Fibroblast of gingiva (primary cell): ENCODE data around the gene EEF1AKMT3.
A peak's percentile ranks its signal among the peaks of the same experiment; 100 is the strongest.
"Not testable (repeated sequence)": the region's sequence is repeated elsewhere in the genome, so short reads cannot be mapped to it uniquely, and the experiment has no call there.

Experiments
- DNase-seq: peaks from one replicate; pipeline ENCODE4 v3.0.0-alpha.2; 2011; ENCODE audit warnings: low read depth

The EEF1AKMT3 gene

DNA sequence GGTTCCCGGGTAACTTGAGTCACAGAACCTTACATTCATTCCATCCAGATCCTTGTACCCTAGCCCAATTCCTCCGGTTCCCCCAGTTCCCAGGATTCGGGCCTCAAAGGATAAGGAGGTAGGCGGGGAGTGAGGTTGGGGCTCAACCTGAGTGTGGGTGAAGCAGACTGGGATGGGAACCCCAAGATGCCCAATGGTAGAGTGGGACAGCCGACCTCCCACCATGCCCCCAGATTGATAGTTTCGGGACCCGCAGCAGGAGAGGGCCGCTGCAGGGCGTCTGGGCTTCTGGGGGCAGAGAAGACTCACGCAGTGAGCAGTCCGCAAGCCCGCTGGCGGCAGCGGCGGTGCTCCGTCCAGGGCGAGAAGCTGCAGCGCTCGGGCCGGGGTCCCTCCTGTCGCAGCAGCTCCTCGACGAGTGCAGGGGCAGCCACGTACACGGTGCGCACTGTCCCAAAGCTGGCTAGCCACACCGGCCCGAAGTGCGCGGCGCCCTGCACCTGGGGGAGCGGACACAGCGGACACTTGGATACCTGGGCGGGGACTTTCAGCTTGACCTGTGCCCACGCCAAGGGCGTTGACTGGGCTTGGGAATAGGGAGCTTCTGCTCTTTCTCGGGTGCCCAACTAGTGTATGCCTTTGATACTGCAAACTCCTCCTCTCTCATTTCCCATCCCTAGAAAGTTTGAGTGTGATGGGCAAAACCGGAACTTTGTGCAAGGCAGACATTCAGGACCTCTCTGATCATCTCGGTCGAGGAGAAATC, 6.5 kb upstream of the EEF1AKMT3 start:
- DNase-seq = no peak

DNA sequence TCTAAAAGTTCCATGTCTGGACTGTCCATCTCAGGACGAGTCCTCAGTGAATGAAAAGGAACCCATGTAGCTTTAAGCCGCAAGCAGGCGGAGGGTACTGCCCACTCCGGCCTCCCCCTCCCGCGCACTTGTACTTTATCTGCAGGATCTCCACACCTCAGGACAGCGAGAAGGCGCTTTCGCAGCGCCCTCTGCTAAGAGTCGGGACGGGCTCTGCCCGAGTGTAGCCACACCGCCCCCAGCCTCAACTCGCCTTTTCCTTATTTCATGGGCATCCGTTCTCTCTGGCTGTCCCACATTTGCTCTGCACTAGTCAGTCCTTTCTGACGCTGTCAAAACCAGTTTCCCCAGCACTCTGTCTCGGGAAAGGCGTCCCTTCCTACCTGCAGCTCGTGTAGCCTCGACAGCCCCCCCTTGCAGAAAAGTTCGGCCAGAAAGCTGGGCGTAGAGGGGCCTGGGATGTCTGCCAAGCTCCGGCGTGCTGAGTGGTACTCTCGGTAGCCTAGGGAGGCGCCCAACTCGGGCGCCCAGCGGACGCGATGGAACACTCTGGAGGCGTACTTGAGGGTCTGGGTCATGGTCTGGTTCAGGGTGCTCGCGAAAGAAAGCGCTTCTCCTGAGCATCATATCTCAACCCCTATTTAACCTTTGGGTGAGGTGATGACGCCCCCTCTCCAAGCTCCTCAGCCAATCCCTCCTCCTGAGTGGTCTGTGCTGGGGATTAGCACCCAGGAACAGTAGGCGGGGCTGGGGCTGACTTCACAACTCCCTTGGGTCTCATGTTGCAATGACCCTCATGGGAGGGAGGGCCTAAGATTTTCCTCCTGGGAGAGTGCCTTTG, 5.7 kb upstream of the EEF1AKMT3 start, which contains the start of gene CYP27B1:
Gene CYP27B1, minus strand, starts transcription at position 615 of the 841 bp plus-strand sequence. Its CDS starts 37 bp downstream, at position 578.
- peak; percentile 37 for DNase-seq

DNA sequence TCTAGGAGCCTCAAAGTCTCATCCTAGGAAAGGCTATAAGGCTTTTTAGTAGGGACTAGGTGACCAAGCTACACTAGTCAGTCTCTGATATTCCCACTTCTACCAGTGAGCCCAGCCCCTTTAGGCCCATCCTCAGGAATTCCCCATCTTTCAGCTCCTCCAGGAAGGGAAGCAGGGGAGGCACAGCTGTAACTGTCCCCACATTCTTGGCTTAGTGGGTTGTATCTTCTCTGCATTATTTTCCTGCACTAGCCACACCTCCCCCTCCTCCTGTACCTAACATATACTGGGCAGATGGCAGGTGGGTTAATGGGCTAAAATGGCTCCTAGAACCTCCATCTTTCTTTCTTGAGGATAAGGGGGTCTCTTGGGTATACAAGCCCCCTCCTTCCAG, 5.1 kb upstream of the EEF1AKMT3 start:
- DNase-seq = no peak

DNA sequence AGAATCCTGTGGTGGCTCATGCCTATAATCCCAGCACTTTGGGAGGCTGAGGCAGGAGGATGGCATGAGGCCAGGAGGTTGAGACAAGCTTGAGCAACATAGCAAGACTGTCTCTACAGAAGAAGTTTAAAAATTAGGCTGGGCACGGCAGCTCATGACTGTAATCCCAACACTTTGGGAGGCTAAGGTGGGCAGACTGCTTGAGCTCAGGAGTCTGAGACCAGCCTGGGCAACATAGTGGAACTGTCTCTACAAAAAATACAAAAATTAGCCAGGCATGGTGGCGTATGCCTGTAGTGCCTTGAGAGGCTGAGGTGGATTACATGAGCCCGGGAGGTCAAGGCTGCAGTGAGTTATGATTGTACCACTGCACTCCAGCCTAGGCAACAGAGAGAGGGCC, 4.5 kb upstream of the EEF1AKMT3 start:
- DNase-seq = no peak

DNA sequence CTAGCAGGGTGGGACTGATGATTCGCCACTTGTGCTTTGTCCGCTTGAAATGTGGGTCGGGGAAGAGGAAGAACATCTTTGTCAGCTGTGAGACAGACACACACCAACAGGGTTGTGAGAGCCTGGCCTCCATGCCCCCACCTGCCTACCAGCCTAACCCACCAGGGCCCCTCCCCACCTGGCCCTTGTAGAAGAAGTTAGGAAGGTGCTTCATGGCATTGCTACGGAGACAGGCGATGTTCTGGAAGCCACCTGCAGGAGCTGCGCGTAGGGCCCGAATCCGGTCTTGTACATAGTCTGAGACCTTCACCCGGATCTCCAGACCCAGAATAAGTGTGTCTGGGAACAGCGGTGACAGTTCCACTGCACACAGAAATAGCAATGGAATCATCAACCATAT, 2.8 kb upstream of the EEF1AKMT3 start:
- DNase-seq = no peak

DNA sequence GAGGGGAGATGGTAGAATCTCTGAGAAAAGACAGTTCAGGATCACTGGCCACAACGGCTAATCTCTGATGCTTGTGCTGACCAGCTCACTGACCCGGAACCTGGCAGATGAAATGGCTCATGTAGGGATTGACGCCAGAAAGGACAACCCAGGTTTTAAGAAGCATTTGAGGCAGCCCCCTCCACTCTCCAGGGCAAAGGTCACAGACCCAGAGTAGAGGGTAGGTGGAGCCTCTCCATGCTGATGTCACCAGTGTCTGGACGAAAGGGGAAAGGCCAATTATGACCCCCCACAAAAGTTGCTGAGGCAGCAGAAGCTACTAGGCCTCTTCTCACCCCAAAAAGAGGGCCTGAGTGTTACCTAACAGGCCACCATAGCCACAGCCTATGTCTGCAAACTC, 1.7 kb upstream of the EEF1AKMT3 start:
- DNase-seq = no peak

DNA sequence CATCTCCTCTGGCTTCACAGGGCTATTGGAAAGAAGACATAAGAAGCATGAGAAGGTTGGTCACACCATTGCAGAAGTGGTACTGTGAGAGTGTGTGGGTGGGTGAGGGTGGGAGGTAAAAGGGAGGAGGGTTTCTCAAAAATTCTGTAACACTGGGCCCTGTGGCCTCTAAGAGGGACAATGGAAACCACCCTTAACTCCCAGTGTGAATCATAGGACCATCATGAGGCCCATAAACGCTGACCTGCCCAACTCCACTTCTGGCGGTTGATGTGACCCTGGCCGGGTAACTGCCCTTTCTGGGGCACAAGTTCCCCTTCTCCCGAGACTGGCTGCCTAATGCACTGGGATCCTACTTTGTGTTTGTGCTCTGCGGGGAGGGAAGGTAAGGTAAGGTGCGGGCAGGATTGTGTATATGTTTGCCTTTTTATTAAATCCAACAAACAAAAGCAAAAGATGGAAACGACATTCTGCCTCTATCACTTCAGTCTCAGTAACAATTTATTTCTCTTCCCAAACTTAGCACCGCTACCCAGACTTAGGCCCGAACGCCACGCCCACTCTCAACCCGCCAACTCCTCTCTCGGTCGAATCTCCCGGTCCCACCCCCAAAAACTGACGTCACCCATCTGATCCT, 1.1 kb upstream of the EEF1AKMT3 start:
- DNase-seq = peak; percentile 84

DNA sequence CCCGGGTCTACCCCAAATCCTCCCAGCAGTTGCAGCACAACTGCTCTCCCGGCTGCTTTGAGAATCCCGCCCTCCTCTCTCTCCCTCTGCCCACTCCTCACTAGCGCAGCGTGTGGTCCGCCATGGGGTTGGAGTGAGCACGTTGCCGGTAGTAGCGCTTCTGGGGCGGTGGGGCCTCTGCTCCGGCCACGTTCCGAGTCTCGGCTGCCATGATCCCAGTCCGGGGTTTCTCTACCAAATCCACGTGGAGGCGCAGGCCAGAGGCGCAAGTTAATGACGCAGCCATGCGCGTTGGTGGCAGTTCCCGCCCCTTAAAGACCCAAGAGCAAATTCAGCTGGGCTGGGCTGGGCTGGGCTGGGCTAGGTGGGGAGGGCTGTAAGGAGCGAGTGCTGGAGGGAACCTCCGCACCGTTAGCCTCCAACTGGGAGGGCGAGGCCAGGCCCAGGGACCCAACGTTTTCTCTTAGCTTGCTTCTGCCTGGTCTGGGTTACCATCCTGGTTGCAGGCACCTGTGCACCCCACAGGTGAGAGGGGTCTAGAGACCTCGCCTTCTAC, 463 bp upstream of the EEF1AKMT3 start, which contains the start of gene METTL1:
Gene METTL1, minus strand, starts transcription at position 233 of the 556 bp plus-strand sequence. Its CDS starts 22 bp downstream, at position 211.
- DNase-seq = peak; percentile 93

DNA sequence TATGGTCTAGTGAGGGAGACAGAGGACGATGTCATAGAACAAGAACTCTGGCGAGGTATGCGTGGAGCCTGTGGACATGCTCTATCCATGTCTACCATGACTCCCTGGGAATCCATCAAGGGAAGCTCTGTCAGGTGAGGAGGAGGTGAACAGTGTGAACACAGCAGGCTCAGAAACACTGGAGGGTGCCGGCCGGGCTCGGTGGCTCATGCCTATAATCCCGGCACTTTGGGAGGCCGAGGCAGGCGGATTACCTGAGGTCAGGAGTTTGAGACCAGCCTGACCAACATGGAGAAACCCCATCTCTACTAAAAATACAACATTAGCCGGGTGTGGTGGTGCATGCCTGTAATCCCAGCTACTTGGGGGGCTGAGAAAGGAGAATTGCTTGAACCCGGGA, 2.2 kb downstream of the EEF1AKMT3 start:
- not testable (repeated sequence) for DNase-seq

DNA sequence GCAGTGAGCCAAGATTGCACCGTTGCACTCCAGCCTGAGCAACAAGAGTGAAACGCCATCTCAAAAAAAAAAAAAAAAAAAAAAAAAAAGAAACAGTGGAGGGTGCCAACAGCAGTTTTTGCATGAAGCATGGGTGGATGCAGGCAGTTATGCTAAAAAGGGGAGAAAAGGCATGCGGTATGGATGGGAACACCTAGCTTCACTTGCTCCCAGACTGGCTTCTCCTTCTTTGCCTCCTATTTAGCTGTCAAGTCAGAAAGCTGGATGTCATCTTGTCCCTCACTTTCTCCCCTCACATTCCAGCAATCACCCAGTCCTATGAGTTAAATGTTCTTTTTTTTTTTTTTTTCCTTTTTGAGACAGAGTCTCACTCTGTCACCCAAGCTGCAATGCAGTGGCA, 2.6 kb downstream of the EEF1AKMT3 start:
- no peak for DNase-seq

DNA sequence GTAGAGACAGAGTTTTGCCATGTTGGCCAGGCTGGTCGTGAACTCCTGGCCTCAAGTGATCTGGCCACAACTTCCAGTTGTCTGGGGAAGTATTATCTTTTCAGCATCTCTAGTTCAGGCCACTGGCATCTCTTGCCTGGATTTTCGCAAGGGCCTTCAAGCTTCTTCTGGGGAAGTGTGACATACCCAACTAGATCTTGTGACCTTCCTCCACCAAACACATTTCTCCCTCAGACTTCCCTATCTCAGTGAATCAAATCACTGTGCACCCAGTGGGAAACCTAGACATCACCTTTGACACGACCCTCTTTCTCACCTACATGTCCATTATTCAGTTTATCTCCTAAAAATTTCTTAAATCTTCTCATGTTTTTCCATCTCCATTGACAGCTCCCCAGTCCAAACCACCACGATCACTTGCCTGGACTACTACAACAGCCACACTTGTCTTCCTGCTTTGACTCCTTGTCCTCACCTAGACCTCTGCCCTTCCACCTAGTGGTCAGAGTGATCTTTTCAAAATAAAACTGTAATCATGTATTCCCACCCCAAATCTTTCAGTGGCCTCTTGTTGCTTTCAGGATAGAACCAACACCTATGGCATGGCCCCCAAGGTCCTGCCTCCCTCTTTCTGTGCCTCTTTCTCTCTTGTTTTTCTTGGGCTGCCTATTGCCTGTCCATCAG, 3.3 kb downstream of the EEF1AKMT3 start:
- DNase-seq = no peak

DNA sequence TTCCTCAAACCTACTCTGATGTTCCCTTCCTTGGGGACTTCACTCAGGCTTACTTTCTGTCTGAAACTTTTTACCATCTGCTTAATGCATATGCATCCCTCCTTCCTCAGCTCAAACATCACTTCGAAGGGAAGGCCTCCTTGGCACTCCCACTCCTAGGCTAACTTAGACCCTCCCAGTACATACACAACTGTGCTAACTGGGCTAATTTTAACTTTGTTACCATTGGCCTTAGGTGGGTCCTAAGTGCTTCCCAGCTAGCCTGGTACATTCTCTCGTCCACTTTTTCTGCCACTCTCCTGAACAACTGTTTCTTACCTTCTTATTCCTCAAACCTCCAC, 3.8 kb downstream of the EEF1AKMT3 start:
- DNase-seq = no peak

DNA sequence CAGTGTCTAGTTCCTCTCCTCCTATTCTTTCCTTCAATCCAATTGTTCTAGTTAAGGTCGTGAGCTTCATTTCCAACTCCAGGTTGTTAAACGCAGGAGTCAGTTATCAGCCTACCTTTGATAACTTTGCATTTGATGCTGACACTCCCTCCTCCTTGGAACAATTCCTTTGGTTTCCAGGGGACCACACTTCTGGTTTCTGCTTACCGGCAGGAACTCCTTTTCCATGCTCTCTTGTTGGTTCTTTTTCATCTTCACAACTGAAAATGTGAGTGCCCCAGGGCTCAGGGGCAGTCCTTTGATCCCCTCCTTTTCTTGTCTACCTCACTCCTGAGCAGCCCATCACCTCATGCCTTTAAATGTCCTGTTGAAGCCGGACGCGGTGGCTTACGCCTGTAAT, 5.0 kb downstream of the EEF1AKMT3 start:
- DNase-seq = no peak

DNA sequence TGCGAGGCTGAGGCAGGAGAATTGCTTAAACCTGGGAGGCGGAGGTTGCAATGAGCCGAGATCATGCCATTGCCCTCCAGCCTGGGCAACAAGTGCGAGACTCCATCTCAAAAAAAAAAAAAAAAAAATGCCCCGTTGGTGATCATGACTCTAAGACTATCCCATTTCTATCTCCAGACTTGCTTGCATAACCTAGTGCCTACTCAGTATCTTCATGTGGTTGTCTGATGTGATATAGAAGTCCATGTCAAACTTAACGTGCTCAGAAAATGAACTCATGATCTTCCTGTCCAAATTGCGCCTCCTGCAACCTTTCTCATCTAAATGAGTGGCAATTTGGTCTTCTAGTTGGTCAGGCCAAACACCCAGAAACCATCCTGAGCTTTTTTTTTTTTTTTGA, 5.5 kb downstream of the EEF1AKMT3 start:
- no peak for DNase-seq

DNA sequence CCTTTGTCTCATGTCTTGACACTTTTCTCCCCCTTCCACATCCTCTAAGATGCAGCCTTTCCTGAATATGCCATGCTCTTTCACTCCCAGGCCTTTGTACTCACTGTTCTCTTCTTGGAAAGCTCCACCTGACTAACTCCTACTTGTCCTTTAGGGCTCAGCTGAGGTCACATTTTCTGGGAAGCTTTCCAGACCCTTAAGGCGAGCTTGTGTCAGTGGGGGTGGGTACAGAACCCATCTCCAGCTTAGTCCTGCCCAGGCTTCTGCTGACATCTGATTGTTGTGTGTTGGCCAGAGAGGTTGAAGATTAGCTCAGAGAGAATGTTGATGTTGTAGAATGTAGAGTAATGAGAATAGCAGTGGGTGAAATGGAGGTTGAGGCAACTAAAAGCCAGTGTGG, 7.3 kb downstream of the EEF1AKMT3 start:
- no peak for DNase-seq

DNA sequence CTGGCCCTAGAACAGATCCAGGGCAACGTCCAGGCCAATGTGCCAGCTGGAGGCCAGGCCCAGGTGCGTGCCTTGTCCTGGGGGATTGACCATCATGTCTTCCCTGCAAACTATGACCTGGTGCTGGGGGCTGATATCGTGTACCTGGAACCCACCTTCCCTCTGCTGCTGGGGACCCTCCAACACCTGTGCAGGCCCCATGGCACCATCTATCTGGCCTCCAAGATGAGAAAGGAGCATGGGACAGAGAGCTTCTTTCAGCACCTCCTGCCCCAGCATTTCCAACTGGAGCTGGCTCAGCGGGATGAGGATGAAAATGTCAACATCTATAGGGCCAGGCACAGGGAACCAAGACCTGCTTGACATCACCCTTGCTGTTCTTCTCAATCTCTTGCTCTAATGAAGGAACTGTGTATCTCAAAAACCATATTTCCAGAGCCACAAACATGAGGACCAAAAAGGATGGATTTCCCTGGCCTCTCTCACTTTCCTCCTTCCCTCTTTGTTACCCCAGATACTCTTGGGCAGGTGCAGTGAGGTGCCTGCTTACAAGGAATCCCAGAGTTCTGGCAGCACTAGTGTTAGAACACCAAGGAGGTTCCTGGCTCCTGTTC, 8.0 kb downstream of the EEF1AKMT3 start:
- no peak for DNase-seq

DNA sequence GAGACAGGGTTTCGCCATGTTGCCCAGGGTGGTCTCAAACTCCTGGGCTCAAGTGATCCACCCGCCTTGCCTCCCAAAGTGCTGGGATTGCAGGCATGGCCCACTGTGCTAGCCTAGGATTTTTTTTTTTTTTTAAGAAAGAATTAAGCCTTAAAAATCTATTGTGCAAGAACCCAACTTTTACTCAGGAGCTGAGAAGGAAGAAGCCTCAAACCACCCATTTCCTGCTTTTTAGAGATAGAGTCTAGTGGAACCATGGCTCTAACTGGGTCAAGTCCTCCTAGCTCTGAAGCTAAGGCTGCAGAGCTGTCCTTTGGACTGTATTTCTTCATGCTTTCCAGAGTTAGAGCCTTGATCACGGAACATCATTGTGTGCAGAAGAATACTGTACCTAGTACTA, 8.8 kb downstream of the EEF1AKMT3 start:
- DNase-seq = no peak

DNA sequence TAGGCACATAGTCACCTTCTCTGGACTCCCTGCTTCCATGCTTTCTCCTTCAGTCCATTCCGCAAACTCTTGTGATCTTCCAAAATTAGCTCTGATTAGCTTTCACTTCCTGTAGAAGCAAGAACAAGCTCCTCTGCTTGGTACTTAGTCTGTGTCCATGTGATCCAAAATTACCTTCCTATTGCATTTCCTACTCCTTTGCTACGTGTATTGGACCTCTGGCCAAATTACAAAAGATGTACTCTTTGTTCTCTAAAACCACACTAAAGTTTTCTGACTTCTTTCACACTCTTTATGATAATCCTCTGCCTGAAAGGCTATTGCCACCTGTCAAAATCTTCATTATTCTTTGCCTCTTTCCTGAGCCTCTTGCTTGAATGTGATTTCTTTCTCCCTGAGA, 9.4 kb downstream of the EEF1AKMT3 start:
- DNase-seq = no peak

DNA sequence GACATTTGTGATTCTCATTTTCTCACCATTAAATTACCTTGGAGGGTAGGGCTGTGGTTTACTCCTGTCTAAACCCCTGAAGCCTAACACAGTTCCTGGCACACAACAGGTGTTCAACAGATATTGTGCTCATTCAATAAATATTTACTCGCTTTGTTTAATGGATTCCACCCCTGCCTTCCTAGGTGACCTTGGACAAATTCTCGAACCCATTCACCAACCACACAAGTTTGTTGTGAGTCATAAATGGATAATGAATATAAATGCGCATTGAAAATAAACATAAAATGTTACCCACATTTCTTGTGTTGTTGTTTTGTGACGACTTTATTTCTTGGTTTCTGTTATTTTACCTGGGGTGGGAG, 9.8 kb downstream of the EEF1AKMT3 start:
- DNase-seq = no peak

DNA sequence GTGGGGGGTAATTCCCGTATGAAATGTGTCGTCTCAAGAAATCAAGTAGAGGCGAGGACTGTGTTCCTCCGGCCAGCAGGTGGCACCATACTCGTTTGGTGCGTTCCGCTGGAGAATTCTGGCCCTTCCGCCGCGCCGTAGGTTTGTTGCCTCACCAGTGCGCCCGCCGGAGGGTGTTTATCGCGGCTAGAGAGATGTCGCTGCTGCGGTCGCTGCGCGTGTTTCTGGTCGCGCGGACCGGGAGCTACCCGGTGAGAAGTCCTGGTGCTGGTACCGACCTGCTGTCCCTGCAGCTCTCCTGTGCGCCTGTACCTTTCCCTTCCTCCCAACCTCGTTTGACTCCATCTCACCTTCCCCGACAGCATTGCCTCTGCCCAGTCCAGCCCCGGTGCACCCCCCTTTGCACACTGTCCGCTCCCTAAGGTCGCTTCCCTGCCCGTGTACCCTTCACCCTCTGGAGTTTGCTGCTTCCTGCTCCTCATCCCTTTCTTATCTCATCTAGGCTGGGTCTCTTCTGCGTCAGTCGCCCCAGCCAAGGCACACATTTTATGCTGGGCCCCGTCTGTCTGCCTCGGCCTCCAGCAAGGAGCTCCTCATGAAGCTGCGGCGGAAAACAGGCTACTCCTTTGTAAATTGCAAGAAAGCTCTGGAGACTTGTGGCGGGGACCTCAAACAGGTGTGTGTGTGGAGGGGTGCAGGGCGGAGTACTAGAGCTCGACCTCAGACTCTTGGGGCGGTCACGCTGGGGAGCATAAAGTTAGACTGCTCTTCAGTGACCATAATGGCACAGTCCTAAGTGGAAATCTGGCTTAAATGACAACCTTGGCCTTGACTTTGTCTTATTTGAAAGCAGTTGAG, 10.4 kb downstream of the EEF1AKMT3 start, which contains the start of gene TSFM:
Gene TSFM, plus strand, starts transcription at position 180 of the 858 bp plus-strand sequence. Its CDS starts 15 bp downstream, at position 195.
- DNase-seq = peak; percentile 93

DNA sequence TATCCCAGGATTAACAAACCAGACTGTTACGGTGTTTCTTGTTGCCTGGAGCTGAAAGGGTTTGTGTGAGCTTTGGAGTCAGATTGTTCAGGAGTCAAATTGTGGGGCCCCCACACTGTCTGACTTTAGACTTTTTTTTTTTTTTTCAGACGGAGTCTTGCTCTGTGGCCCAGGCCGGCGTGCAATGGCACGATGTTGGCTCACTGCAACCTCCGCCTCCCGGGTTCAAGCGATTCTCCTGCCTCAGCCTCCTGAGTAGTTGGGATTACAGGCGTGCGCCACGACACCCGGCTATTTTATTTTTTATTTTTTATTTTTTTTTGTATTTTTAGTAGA, 11.0 kb downstream of the EEF1AKMT3 start:
- no peak for DNase-seq
